Activated CD8-positive, alpha-beta memory T cell treated with anti-CD3 and anti-CD28 coated beads, Interleukin-2, amount 50 U/mL, for 24 hours (primary cell): ENCODE results near the gene TMBIM4.
"Not testable (repeated sequence)": the region's sequence is repeated elsewhere in the genome, so short reads cannot be mapped to it uniquely, and the experiment has no call there.

Experiments
- DNase-seq: peaks from one replicate; pipeline ENCODE4 v3.0.0-alpha.2; 2020; ENCODE audit errors: extremely low read depth

The TMBIM4 gene

GRCh38 chr12:66169221-66170170 lies at the start of gene TMBIM4:
Gene TMBIM4 (minus strand): TSS chr12:66169996. CDS start chr12:66169951, 45 bp downstream.
- DNase-seq, result peak; percentile 76

DNA sequence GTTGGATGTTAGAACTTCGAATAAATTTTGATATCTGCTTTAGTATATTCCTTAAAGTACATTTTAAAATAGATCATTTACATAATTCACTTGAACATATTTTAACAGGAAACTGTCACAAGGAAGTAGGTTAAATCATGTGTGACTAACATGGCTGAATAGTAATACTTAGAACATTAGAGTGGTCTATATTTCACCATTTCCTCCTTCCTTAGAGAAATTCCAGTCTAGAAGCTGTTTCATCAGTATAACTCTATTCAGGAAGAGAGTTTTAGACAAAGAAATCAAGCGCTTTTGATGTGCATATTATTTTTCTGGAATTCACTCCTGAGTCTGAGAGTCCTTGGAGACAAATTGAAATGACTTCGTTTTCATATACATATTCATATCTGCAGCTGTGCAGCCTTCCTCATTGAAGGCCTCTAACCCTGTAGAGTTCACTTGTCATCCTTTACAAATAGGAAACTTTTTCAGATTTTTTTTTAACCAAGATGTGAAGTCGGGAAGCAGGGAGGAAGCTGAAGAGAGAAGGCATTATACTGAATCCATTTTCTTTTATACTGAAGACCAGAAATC lies 47.6 kb upstream of the TMBIM4 start:
- no peak for DNase-seq

- not testable (repeated sequence) for DNase-seq
Measured at GRCh38 chr12:66213011-66213410, 43.2 kb upstream of the TMBIM4 start.

DNA sequence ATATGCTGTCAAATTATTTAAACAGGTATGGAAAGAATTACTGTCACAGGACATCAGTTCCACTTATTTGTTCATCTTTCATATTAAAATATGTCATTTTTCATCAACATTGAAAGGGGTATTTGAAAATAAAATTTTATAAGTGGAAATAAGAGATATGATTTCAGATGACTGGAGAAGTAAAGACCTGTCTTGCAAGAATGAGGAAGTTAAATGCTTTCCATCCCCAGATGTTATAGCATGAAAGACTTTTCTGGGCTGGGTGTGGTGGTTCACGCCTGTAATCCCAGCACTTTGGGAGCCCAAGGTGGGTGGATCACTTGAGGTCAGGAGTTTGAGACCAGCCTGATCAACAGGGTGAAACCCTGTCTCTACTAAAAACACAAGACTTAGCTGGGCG lies 41.8 kb upstream of the TMBIM4 start:
- DNase-seq, result not testable (repeated sequence)

DNA sequence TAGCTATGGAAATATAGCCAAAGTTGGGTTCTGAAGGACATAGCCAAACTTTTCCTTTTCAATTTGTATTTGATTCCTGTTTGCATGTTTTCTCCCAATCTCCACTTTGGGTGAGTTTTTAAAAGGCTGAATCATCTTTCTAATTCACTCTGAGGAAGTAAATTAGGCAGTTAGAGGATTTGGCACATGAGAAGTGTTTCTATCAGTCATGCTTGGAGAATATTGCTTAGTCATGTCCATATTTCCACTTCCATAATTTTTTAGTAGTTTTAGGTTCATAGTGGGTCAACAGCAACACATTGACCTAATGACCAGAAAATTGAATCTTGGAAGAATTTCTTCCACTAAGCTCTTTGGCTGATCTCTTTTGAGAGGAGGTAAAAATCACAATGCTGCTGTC lies 41.0 kb upstream of the TMBIM4 start:
- no peak for DNase-seq

- DNase-seq, result no peak
Measured at GRCh38 chr12:66206141-66206540, 36.3 kb upstream of the TMBIM4 start.

DNA sequence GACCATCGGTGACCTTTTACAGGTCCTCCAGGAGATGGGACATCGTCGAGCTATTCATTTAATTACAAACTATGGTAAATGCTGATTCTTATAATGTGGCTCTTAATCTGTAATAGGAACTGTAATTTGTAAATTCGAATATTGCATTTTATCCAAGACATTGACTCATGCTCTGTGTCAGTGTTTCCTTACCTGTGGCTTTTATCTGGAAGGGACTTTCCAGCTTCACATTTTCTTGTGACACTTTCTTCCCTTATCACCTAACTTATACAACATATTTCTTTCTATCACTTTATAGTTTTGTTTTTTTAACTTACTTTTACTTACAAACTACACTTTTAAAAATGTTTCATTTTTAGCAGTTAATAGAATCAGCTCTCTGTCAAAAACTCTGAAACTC lies 34.0 kb upstream of the TMBIM4 start:
- no peak for DNase-seq

DNA sequence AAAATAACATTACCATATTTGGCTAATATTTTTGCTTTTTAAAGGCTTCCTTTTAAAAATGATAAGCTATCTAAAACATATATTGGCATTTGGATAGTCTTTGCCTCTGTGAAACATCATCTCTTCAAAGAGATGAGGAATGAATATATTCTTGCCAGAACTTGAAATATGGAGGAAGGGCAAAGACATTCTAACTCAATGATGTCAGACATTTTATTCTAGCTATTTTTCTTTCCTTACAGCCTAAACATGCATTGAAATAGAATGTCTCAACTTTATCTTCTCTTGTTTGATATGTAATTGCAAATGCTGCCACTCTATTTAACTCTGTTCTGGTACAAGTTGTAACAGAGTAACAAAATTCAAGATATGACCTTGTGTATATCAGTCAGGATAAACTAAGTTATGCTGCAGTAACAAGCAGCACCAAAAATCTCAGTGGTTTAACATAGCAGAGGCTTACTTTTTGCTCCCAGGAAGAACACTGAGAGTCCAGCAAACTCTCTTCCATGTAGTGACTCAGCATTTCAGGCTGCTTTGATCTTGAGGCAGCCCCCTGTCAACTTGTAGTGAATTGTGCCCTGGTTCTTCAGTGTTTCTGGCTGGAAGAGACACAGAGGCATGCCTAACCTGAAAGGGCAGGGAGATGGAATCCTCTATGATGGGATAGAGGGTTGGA lies 30.2 kb upstream of the TMBIM4 start:
- no peak for DNase-seq

- no peak for DNase-seq
Measured at GRCh38 chr12:66199141-66199540, 29.3 kb upstream of the TMBIM4 start.

DNA sequence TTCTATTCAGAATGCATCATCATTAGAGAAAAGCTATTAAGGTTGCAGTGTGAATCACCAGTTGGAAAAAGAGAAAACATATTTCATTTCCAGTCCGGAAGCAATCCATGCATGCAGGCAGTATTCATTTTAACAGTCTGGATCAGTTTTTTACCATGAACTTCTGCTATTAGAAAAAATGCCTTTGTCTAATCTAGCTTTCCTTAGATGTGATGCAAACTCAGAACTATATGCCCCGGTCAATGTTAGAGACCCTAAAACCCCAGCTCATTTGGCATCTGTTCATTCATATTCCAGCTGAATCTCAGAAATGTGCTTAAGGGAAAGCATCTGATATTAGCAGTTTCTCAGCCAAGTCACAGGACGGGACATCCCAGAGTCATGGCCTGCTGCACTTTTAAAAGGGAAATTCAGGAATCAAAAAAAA lies 27.7 kb upstream of the TMBIM4 start:
- no peak for DNase-seq

GRCh38 chr12:66196806-66197205 lies 27.0 kb upstream of the TMBIM4 start:
- no peak for DNase-seq

DNA sequence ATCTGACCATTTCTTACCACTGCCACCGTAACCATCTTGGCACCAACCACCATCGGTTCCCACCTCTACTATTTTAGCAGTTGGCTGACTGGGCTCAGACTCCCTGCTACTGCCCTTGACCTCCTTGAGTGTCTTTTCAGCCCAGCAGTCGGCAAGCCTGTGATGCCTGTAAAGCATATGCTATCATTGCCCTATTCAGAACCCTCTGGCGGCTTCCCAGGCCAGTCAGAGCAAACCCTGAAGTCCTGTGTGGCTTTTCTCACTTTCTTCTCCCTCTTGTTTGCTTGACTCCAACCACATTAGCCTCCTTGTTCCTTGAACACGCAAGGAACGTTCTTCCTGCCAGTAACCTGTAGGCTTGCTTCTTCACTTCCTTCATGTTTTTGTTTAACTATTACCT lies 25.4 kb upstream of the TMBIM4 start:
- no peak for DNase-seq

DNA sequence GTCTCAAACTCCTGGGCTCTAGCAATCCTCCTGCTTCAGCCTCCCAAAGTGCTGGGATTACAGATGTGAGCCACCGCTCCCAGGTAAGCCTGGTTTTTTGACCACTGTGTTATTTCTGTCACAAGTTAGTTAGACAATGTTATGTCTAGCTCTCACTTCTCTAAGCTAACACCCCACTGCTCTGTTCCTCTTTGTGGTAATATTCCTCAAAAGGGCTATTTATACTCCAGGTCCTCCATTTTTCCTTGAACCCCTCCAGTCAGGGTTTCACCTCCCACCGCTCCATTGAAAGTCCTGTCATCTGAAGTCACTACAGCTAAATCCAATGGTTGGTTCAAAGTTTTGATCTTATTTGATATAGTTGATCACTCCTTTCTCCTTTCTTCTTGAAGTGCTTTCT lies 24.3 kb upstream of the TMBIM4 start:
- no peak for DNase-seq

GRCh38 chr12:66191547-66192126 lies 21.8 kb upstream of the TMBIM4 start:
- DNase-seq, result no peak

GRCh38 chr12:66190519-66191370 lies 20.9 kb upstream of the TMBIM4 start:
- DNase-seq, result no peak

DNA sequence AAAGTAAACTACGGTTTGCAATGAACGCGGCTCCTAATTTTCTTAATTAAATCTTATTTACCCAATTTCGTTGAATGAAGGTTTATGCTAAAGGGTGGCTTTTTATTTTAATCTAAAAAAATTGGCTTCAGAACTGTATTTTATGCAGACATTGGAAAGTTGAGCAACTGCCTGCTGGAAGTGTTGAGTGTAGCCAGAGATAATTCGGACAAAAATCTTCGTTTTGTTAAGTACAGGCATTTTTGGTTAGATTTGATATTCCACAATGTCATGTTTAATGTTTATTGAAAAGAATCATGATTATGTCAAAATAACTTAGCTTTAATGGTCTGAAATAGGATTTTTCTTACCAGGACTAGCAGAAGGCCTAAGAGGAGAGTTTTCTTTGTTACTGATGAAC lies 20.1 kb upstream of the TMBIM4 start:
- no peak for DNase-seq

- DNase-seq, result no peak
Measured at GRCh38 chr12:66189486-66189843, 19.7 kb upstream of the TMBIM4 start.

DNA sequence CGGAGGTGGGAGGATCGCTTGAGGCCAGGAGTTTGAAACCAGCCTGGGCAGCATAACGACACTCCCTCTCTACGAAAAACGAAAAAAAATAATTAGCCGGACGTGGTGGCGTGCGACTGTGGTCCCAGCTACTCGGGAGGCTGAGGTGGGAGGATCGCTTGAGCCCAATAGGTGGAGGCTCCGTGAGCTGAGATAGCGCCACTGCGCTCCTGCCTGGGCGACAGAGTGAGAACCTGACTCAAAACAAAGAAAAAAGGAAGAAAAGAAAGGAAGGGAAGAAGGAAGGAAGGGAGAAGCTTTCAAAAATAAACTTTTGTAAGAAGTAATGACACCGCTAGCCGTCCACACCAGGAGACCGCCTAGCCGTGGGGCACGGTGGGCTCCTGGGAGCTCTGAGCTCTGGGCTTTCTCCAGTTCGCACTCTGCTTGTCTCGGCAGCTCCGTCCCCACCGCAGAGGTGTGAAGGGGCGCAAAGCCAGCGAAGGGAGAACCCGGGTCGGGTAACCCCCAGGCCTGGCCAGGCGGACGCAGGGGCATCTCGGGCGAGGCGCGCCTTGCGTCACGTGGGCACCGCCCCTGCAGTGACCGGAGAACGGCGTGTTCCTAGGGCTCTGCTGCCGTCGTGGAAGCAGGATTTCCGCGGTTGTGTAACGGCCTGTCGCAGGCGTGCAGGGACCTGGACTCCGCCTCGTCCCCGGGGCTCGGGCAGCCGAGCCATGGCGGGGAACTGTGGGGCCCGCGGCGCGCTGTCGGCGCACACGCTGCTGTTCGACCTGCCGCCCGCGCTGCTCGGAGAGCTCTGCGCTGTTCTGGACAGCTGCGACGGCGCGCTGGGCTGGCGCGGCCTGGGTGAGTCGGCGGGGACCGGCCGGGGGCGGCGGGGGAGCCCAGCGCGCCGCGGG lies 19.0 kb upstream of the TMBIM4 start, which contains the start of gene IRAK3:
TSS of gene IRAK3 (plus strand) at position 631 of the 902 bp plus-strand sequence. CDS start at position 717, 86 bp downstream.
- DNase-seq, result no peak

GRCh38 chr12:66187821-66188220 lies 18.0 kb upstream of the TMBIM4 start:
- no peak for DNase-seq

DNA sequence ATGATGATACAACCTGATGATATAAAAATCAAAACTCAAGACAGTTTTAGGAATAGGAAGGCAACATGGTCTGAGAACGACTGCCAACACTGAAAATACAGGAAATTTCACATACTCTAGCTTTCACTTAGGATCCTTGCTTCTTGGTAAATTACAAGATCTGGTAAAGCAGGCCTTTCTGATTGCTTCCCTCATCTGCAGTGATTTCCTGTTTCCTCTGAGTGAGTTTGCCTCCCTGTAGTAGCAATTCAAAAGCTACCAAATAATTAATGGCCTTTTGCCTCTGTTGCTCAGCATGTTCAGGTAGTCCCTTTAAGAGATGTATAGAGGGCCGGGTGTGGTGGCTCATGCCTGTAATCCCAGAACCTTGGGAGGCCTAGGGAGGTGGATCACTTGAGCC lies 17.2 kb upstream of the TMBIM4 start:
- no peak for DNase-seq
